22Rv1 (cell line): ENCODE measurements around the gene TNFRSF8.

Experiments
- H3K27ac ChIP-seq: fragments of 450-650 bp; 2 replicates; pipeline ENCODE4 v1.5.1; 2017
- ZFX ChIP-seq: fragments of 450-650 bp; IDR thresholded peaks from 2 replicates; pipeline ENCODE4 v1.6.1; 2017; ENCODE audit warnings: antibody characterized with exemption, borderline replicate concordance
- TF ChIP-seq, protein P1 (sequence below): fragments of 450-650 bp; IDR thresholded peaks from 2 replicates; pipeline ENCODE4 v1.5.1; 2017; ENCODE audit warnings: mild to moderate bottlenecking

TNFRSF8 gene

DNA sequence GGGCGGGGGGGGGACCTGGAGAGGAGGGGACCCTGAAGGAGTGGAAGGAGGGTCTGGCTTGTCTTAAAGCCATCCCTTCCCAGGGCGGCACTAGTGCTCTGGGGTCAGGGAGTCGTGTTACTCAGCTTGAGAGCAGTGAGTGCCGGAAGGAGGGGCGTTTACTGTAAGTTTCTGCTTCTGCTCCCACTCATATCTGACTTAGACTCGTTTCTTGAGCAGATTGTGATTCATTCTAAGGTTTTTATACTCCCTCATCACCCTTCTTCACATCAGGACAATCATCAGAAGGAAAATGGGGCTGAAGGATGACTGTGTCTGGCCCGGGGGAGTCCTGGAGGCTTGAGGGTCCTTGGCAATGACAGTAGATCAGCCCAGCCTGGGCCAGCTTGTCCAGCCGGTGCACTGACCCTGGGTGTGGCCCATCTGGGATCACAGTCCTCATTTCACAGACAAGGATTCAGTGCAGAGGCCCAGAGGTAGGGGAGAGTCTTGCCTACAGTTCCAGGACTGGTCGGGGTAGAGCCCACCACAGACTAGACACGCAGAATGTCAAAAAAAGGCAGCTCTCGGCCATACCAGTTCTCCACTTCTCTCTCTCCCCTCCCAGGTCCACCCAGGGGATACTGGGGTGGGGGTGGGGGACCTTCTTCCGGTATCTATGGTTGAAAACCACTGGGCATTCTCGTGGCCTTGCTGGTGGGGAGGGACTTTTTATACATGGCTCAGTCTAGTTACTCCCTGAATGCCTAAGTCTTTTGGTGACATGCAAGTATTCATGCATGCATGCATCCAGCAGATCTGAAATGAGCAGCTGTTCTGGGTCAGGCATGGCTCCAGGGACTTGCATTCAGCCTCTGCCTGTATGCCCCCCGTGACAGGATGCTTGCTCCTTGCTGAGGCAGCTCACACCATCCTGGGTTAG lies 5.1 kb downstream of the TNFRSF8 start:
- no peak for TF ChIP-seq ZFX
- TF ChIP-seq, protein P1, sequence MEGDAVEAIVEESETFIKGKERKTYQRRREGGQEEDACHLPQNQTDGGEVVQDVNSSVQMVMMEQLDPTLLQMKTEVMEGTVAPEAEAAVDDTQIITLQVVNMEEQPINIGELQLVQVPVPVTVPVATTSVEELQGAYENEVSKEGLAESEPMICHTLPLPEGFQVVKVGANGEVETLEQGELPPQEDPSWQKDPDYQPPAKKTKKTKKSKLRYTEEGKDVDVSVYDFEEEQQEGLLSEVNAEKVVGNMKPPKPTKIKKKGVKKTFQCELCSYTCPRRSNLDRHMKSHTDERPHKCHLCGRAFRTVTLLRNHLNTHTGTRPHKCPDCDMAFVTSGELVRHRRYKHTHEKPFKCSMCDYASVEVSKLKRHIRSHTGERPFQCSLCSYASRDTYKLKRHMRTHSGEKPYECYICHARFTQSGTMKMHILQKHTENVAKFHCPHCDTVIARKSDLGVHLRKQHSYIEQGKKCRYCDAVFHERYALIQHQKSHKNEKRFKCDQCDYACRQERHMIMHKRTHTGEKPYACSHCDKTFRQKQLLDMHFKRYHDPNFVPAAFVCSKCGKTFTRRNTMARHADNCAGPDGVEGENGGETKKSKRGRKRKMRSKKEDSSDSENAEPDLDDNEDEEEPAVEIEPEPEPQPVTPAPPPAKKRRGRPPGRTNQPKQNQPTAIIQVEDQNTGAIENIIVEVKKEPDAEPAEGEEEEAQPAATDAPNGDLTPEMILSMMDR = no peak
- no peak overlapping the region for H3K27ac ChIP-seq

DNA sequence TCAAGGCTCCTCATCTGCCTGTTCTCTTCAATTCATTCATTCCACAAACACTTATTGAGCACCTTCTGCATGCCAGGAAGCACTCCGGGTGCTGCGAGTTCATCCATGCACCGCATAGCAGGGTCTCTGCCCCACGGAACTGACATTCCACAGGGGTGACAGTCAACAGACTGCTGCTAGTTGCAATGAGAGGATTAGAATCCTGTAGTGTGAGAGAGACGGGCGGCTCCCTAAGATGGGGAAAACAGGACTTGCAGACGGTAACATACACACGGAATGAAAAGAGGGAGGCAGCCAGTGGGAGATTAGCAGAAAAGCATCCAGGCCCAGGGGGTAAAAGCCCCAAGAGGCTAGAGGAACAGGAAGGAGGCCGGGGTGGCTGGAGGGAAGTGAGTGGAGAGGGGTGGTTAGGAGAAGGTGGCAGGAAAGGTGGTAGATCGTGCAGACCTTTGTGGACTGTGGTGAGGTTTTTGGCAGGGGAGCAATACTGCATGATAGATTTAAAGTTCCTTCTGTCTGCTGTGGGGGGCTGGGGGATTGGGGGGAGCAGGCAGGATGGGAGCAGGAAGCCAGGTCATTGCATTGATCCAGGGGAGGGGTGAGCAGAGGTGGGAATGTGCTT lies 6.6 kb downstream of the TNFRSF8 start:
- TF ChIP-seq, protein P1 = no peak
- TF ChIP-seq ZFX = no peak
- H3K27ac ChIP-seq = no peak overlapping the region

DNA sequence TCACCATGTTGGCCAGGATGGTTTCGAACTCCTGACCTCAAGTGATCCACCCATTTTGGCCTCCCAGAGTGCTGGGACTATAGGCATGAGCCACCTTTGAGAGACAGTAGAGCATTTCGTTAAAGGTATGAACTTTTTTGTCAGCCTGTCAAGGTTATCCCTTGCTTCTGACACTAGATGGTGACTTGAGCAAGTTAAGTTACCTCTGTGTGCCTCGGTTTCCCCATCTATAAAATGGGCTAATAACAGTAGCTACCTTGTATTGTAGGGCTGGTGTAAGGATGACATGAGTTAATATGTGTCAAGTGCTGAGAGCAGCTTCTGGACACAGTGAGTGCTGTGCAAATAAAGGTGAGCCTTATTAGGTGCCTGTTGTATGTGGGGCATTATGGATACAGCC lies 8.8 kb downstream of the TNFRSF8 start:
- no peak for TF ChIP-seq ZFX
- TF ChIP-seq, protein P1 = no peak
- no peak overlapping the region for H3K27ac ChIP-seq

DNA sequence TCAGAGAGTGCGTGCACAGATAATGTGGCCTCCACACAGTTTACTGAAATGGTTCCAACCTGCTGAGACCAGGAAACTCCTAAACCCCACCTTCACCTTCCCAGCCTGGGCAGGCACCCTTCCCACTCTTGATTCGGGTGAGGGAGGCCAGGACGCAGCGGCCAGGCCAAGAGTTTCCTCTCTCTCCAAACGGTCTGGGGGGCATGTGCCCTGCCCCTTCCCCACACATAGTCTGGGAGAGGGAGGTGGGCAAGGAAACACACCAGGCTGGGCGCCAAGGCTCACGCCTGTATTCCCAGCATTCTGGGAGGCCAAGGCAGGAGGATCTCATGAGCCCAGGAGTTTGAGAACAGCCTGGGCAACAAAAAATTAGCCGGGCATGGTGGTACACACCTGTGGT lies 9.6 kb downstream of the TNFRSF8 start:
- no peak for TF ChIP-seq ZFX
- TF ChIP-seq, protein P1 = no peak
- H3K27ac ChIP-seq = no peak overlapping the region

DNA sequence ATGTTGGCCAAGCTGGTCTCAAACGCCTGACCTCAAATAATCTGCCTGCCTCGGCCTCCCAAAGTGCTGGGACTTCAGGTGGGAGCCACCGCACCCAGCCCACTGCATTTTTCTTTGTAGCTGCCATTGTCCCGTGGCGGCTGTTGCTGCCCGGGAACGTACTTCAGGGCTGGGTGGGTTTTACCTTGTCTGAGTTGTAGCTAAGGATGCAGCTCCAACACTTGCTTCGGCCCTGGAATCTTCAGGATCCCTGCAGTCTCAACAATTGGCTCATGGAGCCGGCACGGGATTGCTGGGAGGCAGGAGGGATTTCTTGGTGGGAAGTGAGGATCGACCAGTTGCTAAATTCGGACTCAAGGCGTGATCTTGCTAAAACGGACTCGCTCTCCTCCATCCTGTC lies 10.7 kb downstream of the TNFRSF8 start:
- TF ChIP-seq, protein P1 = no peak
- no peak for TF ChIP-seq ZFX
- no peak overlapping the region for H3K27ac ChIP-seq

DNA sequence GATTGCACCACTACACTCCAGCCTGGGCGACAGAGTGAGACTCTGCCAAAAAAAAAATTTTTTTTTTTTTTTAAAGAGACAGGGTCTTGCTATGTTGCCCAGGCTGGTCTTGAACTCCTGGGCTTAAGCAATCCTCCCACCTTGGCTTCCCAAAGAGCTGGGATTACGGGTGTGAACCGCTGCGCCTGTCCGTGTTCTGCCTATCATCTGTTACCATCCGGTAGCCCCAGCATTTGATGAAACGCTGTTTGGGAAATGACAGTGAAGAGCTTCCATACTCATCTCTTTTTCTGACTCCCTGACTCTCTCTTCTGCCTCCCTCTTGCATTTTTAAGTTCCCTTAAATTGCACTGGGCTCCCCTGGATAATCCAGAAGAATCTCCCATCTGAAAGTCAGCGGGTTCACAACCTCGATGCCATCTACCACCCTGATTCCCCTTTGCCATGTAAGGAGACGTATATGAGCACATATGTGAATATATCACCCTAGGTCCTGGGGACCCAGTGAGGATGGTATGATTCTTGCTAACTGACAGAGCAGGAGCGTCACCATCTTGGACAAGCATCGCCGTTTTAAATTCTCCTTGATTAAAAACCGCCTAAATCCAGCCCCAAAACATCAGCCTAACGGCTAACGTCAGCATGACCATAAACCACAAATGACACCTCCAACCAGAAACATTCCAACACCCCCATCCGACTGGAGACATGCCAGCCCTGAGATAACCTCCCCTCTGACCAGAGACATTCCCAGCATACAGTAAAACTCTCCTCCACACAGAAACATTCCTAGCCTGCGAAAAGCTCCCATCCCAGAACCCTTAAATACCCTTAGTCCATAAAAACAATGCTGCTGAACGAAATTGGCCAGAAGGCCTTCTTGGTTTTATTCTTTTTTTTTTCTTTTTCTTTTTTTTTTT lies 12.4 kb downstream of the TNFRSF8 start:
- H3K27ac ChIP-seq = no peak overlapping the region
- TF ChIP-seq, protein P1 = no peak
- no peak for TF ChIP-seq ZFX
